CD4-positive, alpha-beta T cell treated with Interleukin-6 for 4 hours (primary cell): ENCODE results near the gene PDE8B.
"Not testable (repeated sequence)": the region's sequence is repeated elsewhere in the genome, so short reads cannot be mapped to it uniquely, and the experiment has no call there.

Experiments used
- DNase-seq: peaks from one replicate; pipeline ENCODE4 v3.0.0-alpha.2; 2020; ENCODE audit warnings: mixed read lengths

The PDE8B gene

DNA sequence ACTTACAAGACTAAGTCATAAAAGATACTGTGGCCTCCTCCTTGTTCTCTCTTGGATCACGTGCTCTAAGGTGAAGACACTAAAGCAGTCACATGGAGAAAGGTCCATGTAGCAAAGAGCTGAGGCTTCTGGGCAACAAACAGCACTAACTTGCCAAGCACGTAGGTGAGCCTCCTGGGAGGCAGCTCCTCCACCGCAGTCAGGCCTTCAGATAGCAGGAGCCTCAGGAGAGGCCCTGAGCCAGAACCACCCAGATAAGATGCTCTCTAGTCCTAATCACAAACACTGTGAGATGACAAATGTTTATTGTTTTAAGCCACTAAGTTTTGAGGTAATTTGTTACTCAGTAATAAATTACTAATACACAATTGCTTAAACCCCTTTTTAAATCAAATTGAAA, 243.6 kb downstream of the PDE8B start:
- DNase-seq = no peak

- DNase-seq = no peak
Measured at GRCh38 chr5:77461287-77461686, 250.8 kb downstream of the PDE8B start.

- no peak for DNase-seq
Measured at GRCh38 chr5:77463905-77464304, 253.4 kb downstream of the PDE8B start.

DNA sequence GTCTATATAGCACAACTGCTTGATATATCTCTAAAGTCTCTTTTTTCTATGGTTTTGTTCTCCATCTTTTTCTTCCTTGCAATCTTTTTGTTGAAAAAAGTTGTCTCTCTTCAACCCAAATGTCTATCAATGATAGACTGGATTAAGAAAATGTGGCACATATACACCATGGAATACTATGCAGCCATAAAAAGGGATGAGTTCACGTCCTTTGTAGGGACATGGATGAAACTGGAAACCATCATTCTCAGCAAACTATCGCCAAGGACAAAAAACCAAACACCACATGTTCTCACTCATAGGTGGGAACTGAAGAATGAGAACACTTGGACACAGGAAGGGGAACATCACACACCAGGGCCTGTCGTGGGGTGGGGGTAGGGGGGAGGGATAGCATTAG, 258.4 kb downstream of the PDE8B start:
- DNase-seq = not testable (repeated sequence)

DNA sequence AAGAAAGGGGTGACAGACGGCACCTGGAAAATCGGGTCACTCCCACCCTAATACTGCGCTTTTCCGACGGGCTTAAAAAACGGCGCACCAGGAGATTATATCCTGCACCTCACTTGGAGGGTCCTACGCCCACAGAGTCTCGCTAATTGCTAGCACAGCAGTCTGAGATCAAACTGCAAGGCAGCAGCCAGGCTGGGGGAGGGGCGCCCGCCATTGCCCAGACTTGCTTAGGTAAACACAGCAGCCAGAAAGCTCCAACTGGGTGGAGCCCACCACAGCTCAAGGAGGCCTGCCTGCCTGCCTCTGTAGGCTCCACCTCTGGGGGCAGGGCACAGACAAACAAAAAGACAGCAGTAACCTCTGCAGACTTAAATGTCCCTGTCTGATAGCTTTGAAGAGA, 264.6 kb downstream of the PDE8B start:
- DNase-seq = not testable (repeated sequence)
